MM.1S (cell line): ENCODE measurements around the gene SLC2A3.
A peak's percentile ranks its signal among the peaks of the same experiment; 100 is the strongest.
"Not testable (repeated sequence)": the region's sequence is repeated elsewhere in the genome, so short reads cannot be mapped to it uniquely, and the experiment has no call there.

Source experiments
- DNase-seq: peaks from one replicate; pipeline ENCODE4 v3.0.0-alpha.2; 2015
- H2AFZ ChIP-seq: fragments of 300-600 bp; sonication (generic); 2 replicates; pipeline ENCODE4 v1.6.0; 2016; ENCODE audit warnings: antibody characterized with exemption, low read length
- H3F3A ChIP-seq: fragments of 300-600 bp; sonication (generic); 2 replicates; pipeline ENCODE4 v1.6.1; 2016; ENCODE audit warnings: mild to moderate bottlenecking, antibody characterized with exemption, low read length, moderate library complexity, mixed read lengths; ENCODE audit not compliant: insufficient read depth
- H3K27ac ChIP-seq: fragments of 300-600 bp; sonication (generic); 2 replicates; pipeline ENCODE4 v1.5.1; 2016; ENCODE audit warnings: mild to moderate bottlenecking, low read length
- H3K27me3 ChIP-seq: fragments of 300-600 bp; sonication (generic); replicated peaks from 2 replicates; pipeline ENCODE4 v1.6.0; 2016; ENCODE audit warnings: low read length; ENCODE audit not compliant: insufficient read depth
- H3K36me3 ChIP-seq: fragments of 300-600 bp; sonication (generic); replicated peaks from 2 replicates; pipeline ENCODE4 v1.6.1; 2016; ENCODE audit warnings: mild to moderate bottlenecking, low read length, mixed read lengths; ENCODE audit not compliant: insufficient read depth
- H3K4me1 ChIP-seq: fragments of 300-600 bp; sonication (generic); 2 replicates; pipeline ENCODE4 v1.6.1; 2016; ENCODE audit warnings: low read length, mixed read lengths
- H3K4me2 ChIP-seq: fragments of 300-600 bp; sonication (generic); 2 replicates; pipeline ENCODE4 v1.6.0; 2016; ENCODE audit warnings: low read depth, low read length
- H3K4me3 ChIP-seq: fragments of 300-600 bp; sonication (generic); 2 replicates; pipeline ENCODE4 v1.5.1; 2016; ENCODE audit warnings: low read length, mixed read lengths
- H3K79me2 ChIP-seq: fragments of 300-600 bp; sonication (generic); 2 replicates; pipeline ENCODE4 v1.6.1; 2016; ENCODE audit warnings: mixed run types, low read length, mixed read lengths
- H3K9ac ChIP-seq: fragments of 300-600 bp; sonication (generic); 2 replicates; pipeline ENCODE4 v1.6.1; 2016; ENCODE audit warnings: low read length, mixed read lengths
- H3K9me2 ChIP-seq: fragments of 300-600 bp; sonication (generic); replicated peaks from 2 replicates; pipeline ENCODE4 v1.6.1; 2016; ENCODE audit warnings: mild to moderate bottlenecking, low read length, mixed read lengths; ENCODE audit not compliant: insufficient read depth
- H3K9me3 ChIP-seq: fragments of 300-600 bp; sonication (generic); replicated peaks from 2 replicates; pipeline ENCODE4 v1.6.1; 2016; ENCODE audit warnings: mild to moderate bottlenecking, low read length, mixed read lengths; ENCODE audit not compliant: insufficient read depth
- H4K20me1 ChIP-seq: fragments of 300-600 bp; sonication (generic); 2 replicates; pipeline ENCODE4 v1.6.1; 2016; ENCODE audit warnings: mild to moderate bottlenecking, low read length, moderate library complexity, mixed read lengths; ENCODE audit not compliant: insufficient read depth
- EZH2 ChIP-seq: fragments of 300-600 bp; sonication (generic); optimal IDR thresholded peaks from 2 replicates; pipeline ENCODE3; 2017; ENCODE audit warnings: low read depth, mild to moderate bottlenecking, antibody characterized with exemption, low read length, mixed read lengths
- EZH2phosphoT487 ChIP-seq: fragments of 300-600 bp; sonication (generic); IDR thresholded peaks from 2 replicates; pipeline ENCODE4 v1.6.1; 2018; ENCODE audit warnings: antibody characterized with exemption, low read length
- TF ChIP-seq, protein P1 (sequence below): fragments of 300-600 bp; sonication (generic); IDR thresholded peaks from 2 replicates; pipeline ENCODE4 v1.5.1; 2016; ENCODE audit warnings: antibody characterized with exemption, low read length, mixed read lengths

The SLC2A3 gene

GRCh38 chr12:7934889-7935492 is 996 bp downstream of the SLC2A3 start:
- 0 out of 2 replicates have a peak, but pooled peaks cover 4% of the 10 kb centered on the region for H3K79me2 ChIP-seq
- H3K4me3 ChIP-seq, result peak overlapping the region; percentile 56
- H3K9me3 ChIP-seq, result no peaks in the 10 kb centered on the region
- no peaks in the 10 kb centered on the region for H3K36me3 ChIP-seq
- H3F3A ChIP-seq, result no peaks in the 10 kb centered on the region
- no peaks in the 10 kb centered on the region for H4K20me1 ChIP-seq
- TF ChIP-seq, protein P1, sequence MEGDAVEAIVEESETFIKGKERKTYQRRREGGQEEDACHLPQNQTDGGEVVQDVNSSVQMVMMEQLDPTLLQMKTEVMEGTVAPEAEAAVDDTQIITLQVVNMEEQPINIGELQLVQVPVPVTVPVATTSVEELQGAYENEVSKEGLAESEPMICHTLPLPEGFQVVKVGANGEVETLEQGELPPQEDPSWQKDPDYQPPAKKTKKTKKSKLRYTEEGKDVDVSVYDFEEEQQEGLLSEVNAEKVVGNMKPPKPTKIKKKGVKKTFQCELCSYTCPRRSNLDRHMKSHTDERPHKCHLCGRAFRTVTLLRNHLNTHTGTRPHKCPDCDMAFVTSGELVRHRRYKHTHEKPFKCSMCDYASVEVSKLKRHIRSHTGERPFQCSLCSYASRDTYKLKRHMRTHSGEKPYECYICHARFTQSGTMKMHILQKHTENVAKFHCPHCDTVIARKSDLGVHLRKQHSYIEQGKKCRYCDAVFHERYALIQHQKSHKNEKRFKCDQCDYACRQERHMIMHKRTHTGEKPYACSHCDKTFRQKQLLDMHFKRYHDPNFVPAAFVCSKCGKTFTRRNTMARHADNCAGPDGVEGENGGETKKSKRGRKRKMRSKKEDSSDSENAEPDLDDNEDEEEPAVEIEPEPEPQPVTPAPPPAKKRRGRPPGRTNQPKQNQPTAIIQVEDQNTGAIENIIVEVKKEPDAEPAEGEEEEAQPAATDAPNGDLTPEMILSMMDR, result no peak
- no peak for TF ChIP-seq EZH2phosphoT487
- TF ChIP-seq EZH2, result no peak
- H3K9ac ChIP-seq, result peak overlapping the region; percentile 20; the same call in 1 of the 2 replicates
- no peaks in the 10 kb centered on the region for H3K9me2 ChIP-seq
- no peaks in the 10 kb centered on the region for H3K27me3 ChIP-seq
- peaks cover 13% of the 10 kb centered on the region for H3K4me1 ChIP-seq
- H2AFZ ChIP-seq, result 0 out of 2 replicates have a peak overlapping the region, but pooled peaks have one; percentile 31
- no peak for DNase-seq
- no peak overlapping the region for H3K27ac ChIP-seq
- H3K4me2 ChIP-seq, result peak overlapping the region; percentile 70

DNA sequence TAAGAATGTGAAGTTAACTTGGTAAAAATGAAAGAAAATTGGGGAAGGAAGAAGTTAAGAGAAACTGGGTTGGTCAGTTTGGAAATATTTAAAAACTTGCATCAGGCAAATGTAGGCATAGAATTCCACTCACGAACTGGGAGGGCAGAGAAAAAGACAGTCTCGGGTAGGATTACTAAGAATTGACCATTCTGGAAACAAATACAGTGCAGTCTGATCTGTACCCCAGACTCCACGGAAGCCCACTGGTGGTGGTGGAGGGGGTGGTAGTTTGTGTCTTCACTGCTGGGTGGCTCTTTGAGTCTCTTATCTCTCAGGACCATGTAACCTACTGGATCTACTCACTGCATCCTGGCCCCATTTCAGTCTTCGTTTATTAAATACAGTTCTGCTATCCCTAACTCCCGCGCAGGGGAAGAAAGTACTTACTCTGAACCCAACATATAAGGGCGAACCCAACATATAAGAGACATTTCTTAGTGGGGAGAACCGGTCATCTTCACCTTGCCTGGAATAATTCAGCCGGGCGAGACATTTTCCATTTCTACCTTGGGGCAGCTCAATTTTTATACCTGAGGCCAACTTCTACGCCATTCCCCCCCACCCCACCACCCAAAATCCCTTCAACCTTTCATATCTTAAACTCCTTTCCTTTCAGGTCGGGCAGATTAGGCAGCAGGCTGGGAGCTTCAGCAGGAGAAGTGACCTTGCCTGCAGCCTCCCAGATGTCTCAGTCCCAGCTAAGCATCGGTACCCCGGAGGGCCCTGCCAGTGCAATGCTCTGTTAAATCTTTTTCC is 1.7 kb downstream of the SLC2A3 start:
- Histone ChIP-seq H3K4me2 (peak overlapping the region; percentile 70; the same call in 1 of the 2 replicates), H2AFZ (no peak overlapping the region), H4K20me1 (no peaks in the 10 kb centered on the region)

GRCh38 chr12:7933255-7933726 is 2.7 kb downstream of the SLC2A3 start:
- DNase-seq, result peak; percentile 91
- H3K9me3 ChIP-seq, result no peaks in the 10 kb centered on the region
- no peaks in the 10 kb centered on the region for H3K9me2 ChIP-seq
- H3K27ac ChIP-seq, result peak overlapping the region; percentile 4; the same call in 1 of the 2 replicates
- H3K36me3 ChIP-seq, result no peaks in the 10 kb centered on the region
- peak overlapping the region; percentile 70; the same call in 1 of the 2 replicates for H3K4me2 ChIP-seq
- no peaks in the 10 kb centered on the region for H3F3A ChIP-seq
- no peak overlapping the region; the same call in 1 of the 2 replicates for H3K4me3 ChIP-seq
- no peaks in the 10 kb centered on the region for H3K27me3 ChIP-seq
- H3K4me1 ChIP-seq, result peaks cover 13% of the 10 kb centered on the region
- no peak for TF ChIP-seq EZH2phosphoT487
- TF ChIP-seq, protein P1, result peak; percentile 73
- H4K20me1 ChIP-seq, result no peaks in the 10 kb centered on the region
- no peak overlapping the region for H2AFZ ChIP-seq
- no peak overlapping the region for H3K9ac ChIP-seq
- H3K79me2 ChIP-seq, result 0 out of 2 replicates have a peak, but pooled peaks cover 4% of the 10 kb centered on the region

More for the DNA sequence above, 1.7 kb downstream of the SLC2A3 start:
- Histone ChIP-seq H3K9me3 (no peaks in the 10 kb centered on the region), H3K36me3 (no peaks in the 10 kb centered on the region), H3K27me3 (no peaks in the 10 kb centered on the region), H3F3A (no peaks in the 10 kb centered on the region), H3K27ac (no peak overlapping the region), H3K4me3 (no peak overlapping the region; the same call in 1 of the 2 replicates), H3K9me2 (no peaks in the 10 kb centered on the region), H3K4me1 (peaks cover 13% of the 10 kb centered on the region), H3K9ac (no peak overlapping the region), H3K79me2 (0 out of 2 replicates have a peak, but pooled peaks cover 4% of the 10 kb centered on the region)
- DNase-seq, result no peak
- TF ChIP-seq EZH2 (no peak), EZH2phosphoT487 (no peak)
- TF ChIP-seq, protein P1, result no peak

- H2AFZ ChIP-seq, H3K9me2 ChIP-seq, H3K4me2 ChIP-seq, H3K9me3 ChIP-seq, H3F3A ChIP-seq, H3K27me3 ChIP-seq, H3K79me2 ChIP-seq, H3K36me3 ChIP-seq, DNase-seq, H3K9ac ChIP-seq, H3K4me3 ChIP-seq, H4K20me1 ChIP-seq, H3K27ac ChIP-seq: not testable (repeated sequence)
- peaks cover 13% of the 10 kb centered on the region for H3K4me1 ChIP-seq
These were observed 3.3 kb downstream of the SLC2A3 start for GRCh38 chr12:7932599-7933240.
